Kidney (tissue), 14 donors: ENCODE measurements around the gene NEDD4L. TPM values are rescaled to one million over a fixed set of nuclear protein-coding genes. Genes with fewer than 3 reads are reported as not detected.

ENCODE experiments used
- DNase-seq, 5 donors: peaks; one replicate each; pipeline ENCODE4 v3.0.0-alpha.2; 2013 to 2020
- FAIRE-seq: peaks from 2 replicates; lab custom pipeline; 2012; peaks lifted over from hg19 to GRCh38; lab: Jason Lieb, UNC
- H3K27ac ChIP-seq, 2 donors: one replicate each; pipeline ENCODE4 v1.7.0; 2013; ENCODE audit warnings: low read depth in 2 of 2, low read length in 2 of 2, inconsistent platforms in 1 of 2
- H3K27me3 ChIP-seq: one replicate; pipeline ENCODE4 v1.7.1; 2013; ENCODE audit warnings: low read length, inconsistent platforms; ENCODE audit not compliant: control insufficient read depth, insufficient read depth
- H3K36me3 ChIP-seq, 3 donors: one replicate each; pipeline versions ENCODE4 v1.7.0 to v1.7.1; 2013; ENCODE audit warnings: low read length in 3 of 3, control low read depth in 1 of 3, inconsistent platforms in 1 of 3; ENCODE audit not compliant: insufficient read depth in 3 of 3, control insufficient read depth in 2 of 3
- H3K4me1 ChIP-seq, 3 donors: one replicate each; pipeline versions ENCODE4 v1.7.0 to v1.7.1; 2013; ENCODE audit warnings: low read length in 3 of 3, inconsistent platforms in 1 of 3, low read depth in 1 of 3; ENCODE audit not compliant: control insufficient read depth in 2 of 3, insufficient read depth in 2 of 3
- H3K4me3 ChIP-seq, 3 donors: one replicate each; pipeline versions ENCODE4 v1.7.0 to v1.8.1; 2013; ENCODE audit warnings: low read length in 3 of 3, control low read depth in 1 of 3, inconsistent platforms in 1 of 3
- H3K9ac ChIP-seq, 3 donors: one replicate each; pipeline versions ENCODE4 v1.7.0 to v1.7.1; 2013; ENCODE audit warnings: low read length in 3 of 3, control low read depth in 1 of 3, inconsistent platforms in 1 of 3
- H3K9me3 ChIP-seq, 3 donors: one replicate each; pipeline versions ENCODE4 v1.7.0 to v1.7.1; 2013; ENCODE audit warnings: low read length in 3 of 3, control low read depth in 1 of 3, inconsistent platforms in 1 of 3; ENCODE audit not compliant: control insufficient read depth in 2 of 3, insufficient read depth in 1 of 3
- intact Hi-C: fragments of 100-400 bp; cut with DNase I; formaldehyde crosslinking; loops from one replicate; pipeline ENCODE4 v1.11.1; 2022
- polyA plus RNA-seq: library from polyadenylated mRNA; stranded (reverse); fragments of 350-450 nt; fragmentation: Illumina TruSeq; extraction: RNeasy Lipid Tissue Mini Kit (QIAGEN cat#74804); gene quantifications from one replicate; pipeline ENCODE4 v1.2.3, GENCODE V29; 2014; ENCODE audit warnings: low read depth, low replicate concordance; ENCODE audit not compliant: insufficient read depth
- total RNA-seq: library from RNA; stranded (reverse); fragmentation: NEBNext Ultra II Directional; extraction: Animal tissue kit (Norgen Biotek cat#: 25700); gene quantifications from one replicate; pipeline ENCODE4 v1.2.1, GENCODE V29; 2021
- TF ChIP-seq, protein P1 (sequence below): IDR thresholded peaks from 3 replicates; pipeline ENCODE4 v1.5.1; 2012; ENCODE audit warnings: mild to moderate bottlenecking, moderate library complexity, borderline replicate concordance; ENCODE audit not compliant: insufficient read depth; ENCODE audit errors: extremely low read depth
- donor health status: control.
- donor health status: control.
- donor health status: control.
- donor health status: control.
- donor health status: control.
- donor health status: DM: yes; HTN: yes; CAD: no.
- donor health status: Normal renal cell carcinoma (clear cell type).

The NEDD4L gene
- total and polyA plus RNA-seq, 2 donors from 2014 or later: 90.8 to 95.7 TPM

DNA sequence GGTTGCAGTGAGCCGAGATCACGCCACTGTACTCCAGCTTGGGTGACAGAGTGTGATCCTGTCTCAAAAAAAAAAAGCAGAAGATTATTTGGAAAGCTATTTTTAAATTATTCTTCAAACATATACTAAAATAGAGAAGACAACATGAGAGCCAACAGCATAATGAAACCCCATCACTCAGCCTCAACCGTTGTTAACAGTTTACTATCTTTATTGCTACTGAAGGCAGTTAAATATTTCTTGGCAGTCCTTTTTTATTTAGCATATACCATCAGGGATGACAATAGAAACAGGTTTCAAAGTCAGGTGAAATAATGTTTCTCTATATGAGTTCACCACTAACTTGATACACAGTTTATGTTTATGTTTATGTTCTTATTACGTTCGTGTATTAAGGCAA, 157.2 kb downstream of the NEDD4L start:
- no peaks in the 10 kb centered on the region for H3K9me3 ChIP-seq
- TF ChIP-seq, protein P1, sequence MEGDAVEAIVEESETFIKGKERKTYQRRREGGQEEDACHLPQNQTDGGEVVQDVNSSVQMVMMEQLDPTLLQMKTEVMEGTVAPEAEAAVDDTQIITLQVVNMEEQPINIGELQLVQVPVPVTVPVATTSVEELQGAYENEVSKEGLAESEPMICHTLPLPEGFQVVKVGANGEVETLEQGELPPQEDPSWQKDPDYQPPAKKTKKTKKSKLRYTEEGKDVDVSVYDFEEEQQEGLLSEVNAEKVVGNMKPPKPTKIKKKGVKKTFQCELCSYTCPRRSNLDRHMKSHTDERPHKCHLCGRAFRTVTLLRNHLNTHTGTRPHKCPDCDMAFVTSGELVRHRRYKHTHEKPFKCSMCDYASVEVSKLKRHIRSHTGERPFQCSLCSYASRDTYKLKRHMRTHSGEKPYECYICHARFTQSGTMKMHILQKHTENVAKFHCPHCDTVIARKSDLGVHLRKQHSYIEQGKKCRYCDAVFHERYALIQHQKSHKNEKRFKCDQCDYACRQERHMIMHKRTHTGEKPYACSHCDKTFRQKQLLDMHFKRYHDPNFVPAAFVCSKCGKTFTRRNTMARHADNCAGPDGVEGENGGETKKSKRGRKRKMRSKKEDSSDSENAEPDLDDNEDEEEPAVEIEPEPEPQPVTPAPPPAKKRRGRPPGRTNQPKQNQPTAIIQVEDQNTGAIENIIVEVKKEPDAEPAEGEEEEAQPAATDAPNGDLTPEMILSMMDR: no peak
- H3K36me3 ChIP-seq: no peaks in the 10 kb centered on the region
- H3K9ac ChIP-seq: no peak overlapping the region
- FAIRE-seq: no peak
- no peaks in the 10 kb centered on the region for H3K27me3 ChIP-seq
- H3K4me1 ChIP-seq: peaks cover 0 to 12% (median 8%) of the 10 kb centered on the region in 3 donors
- no peak for DNase-seq
- intact Hi-C loops: no loop called here
- peak overlapping the region in 1 of 3 donors; percentile 38 for H3K4me3 ChIP-seq
- H3K27ac ChIP-seq: peak overlapping the region; percentile 64 to 74

DNA sequence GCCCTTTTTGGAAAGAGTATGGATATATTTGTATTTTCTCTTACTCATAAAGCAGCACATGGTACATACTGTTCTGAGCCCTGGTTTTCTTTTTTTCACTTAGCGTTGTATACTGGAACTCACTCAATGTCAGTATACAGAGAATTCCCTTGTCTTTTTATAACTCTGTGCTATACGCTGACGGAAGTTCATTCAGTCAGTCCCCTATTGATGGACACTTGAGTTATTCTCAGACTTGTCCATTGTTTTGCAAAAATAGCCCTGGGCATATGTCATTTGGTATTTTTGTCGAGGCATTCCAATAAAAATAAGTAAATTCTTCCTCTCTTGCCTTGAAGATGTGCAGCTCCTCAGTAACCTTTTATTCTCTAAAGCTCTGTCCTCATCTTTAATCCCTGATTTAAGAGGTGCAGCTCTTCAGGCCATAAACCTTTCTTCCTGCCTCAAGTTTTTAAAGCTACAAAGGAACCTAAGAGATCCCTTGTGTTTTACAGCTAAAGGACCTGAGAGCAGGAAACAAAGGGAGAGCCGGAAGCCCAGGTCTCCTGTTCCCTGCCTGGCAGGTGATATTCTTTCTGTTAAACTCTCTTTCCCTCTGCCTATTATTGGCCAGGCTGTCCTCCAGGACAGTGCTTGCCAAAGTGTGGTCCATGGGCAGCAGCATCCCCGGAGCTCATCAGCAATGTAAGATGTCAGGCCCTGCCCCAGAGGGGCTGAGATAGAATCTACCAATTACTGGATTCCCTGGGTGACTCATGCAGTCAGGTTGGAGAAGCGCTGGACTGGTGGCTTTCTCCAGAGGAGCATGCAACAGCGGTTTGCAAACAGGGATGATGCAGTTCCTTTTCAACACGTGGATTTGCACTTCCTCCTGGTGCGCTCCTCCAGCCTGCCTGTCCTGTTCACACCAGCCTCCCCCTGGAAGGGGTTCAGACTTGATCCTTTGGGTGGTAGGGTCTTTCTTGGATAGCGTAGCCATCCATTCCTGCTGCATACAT, 158.0 kb downstream of the NEDD4L start:
- TF ChIP-seq, protein P1: no peak
- no peaks in the 10 kb centered on the region for H3K36me3 ChIP-seq
- DNase-seq (peak in 2 of 5 donors; percentile 37 to 69), FAIRE-seq (no peak)
- no peaks in the 10 kb centered on the region for H3K27me3 ChIP-seq
- peak overlapping the region; percentile 64 to 74 for H3K27ac ChIP-seq
- no peaks in the 10 kb centered on the region for H3K9me3 ChIP-seq
- H3K9ac ChIP-seq: peak overlapping the region in 1 of 3 donors; percentile 30
- H3K4me3 ChIP-seq: peak overlapping the region in 2 of 3 donors; percentile 9 to 38
- H3K4me1 ChIP-seq: peaks cover 0 to 13% (median 12%) of the 10 kb centered on the region in 3 donors
- intact Hi-C loops: no loop called here

DNA sequence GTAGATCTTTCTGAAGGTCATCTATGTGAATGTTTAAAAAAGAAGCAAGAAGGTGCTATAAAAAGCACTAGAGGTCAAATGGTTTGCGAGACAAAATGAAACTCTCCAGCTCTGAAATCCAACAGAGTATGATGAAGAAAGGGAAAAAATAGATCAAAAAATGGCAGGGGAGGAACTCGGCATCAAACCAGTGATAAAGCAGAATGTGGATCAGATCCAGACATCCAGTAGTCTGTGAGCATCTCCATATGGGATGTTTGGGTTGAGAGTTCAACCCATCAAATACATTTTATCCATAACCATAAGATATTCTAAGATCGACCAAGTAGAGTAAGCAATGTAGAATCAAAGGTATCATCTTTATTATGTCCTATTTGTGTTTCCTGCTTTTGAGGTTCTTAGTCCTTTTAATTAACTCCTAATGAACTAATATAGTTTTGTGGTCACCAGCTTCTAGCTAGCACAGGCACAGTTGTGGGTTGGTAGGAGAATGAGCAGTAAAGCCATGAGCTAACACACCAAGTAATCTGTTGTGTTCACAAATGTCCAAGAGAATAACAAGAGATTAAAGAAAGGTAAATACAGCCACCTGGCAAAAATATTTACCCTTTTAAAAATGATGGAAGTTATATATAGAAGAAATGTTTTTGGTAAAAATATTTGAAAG, 160.9 kb downstream of the NEDD4L start:
- H3K27ac ChIP-seq: no peak overlapping the region
- DNase-seq (no peak), FAIRE-seq (no peak)
- H3K27me3 ChIP-seq: no peaks in the 10 kb centered on the region
- peaks cover 0 to 29% (median 20%) of the 10 kb centered on the region in 3 donors for H3K4me1 ChIP-seq
- TF ChIP-seq, protein P1: no peak
- H3K36me3 ChIP-seq: no peaks in the 10 kb centered on the region
- no peaks in the 10 kb centered on the region for H3K9me3 ChIP-seq
- peak overlapping the region in 1 of 3 donors; percentile 10 for H3K9ac ChIP-seq
- no peak overlapping the region for H3K4me3 ChIP-seq
- intact Hi-C loops: no loop called here
